ENCODE data around the gene DSP. TPM values are rescaled to one million over a fixed set of nuclear protein-coding genes. Genes with fewer than 3 reads are reported as not detected.

The DSP gene
- total and polyA plus RNA-seq, 4 donors, result 25.0 to 74.7 (median 34.1) TPM

GRCh38 chr6:7518877-7519276, 22.6 kb upstream of the DSP start:
- no peak overlapping the region for H3K4me3 ChIP-seq (ENCODE audit: low read depth in 1 of 3, low read length in 3 of 3)
- H3K9me3 ChIP-seq (ENCODE audit: control insufficient read depth in 4 of 4, low read length in 3 of 4), result no peaks in the 10 kb centered on the region
- no peak for DNase-seq (ENCODE audit: low spot score)
- H3K9ac ChIP-seq (ENCODE audit: low read depth in 1 of 2, low read length in 2 of 2), result no peak overlapping the region
- no peaks in the 10 kb centered on the region for H3K27me3 ChIP-seq (ENCODE audit: control insufficient read depth in 4 of 4, insufficient read depth in 4 of 4, low read length in 3 of 4)
- TF ChIP-seq NR2F2 (IDR thresholded peaks at IDR 0.05), result no peak
- TF ChIP-seq GABPA (IDR thresholded peaks at IDR 0.05 in 1 of 2, conservative IDR thresholded peaks at IDR 0.05 in 1 of 2), result no peak
- no peak for TF ChIP-seq HNF4G (IDR thresholded peaks at IDR 0.05)
- no peak for TF ChIP-seq SP1 (IDR thresholded peaks at IDR 0.05)
- no peak for TF ChIP-seq RXRA (IDR thresholded peaks at IDR 0.05)
- TF ChIP-seq MAX (IDR thresholded peaks at IDR 0.05), result no peak
- no peak for TF ChIP-seq ZBTB33 (IDR thresholded peaks at IDR 0.05)
- TF ChIP-seq TAF1 (conservative IDR thresholded peaks at IDR 0.05), result no peak
- no peak for TF ChIP-seq HNF4A (conservative IDR thresholded peaks at IDR 0.05)
- TF ChIP-seq ATF3 (IDR thresholded peaks at IDR 0.05), result no peak
- TF ChIP-seq FOXA1 (IDR thresholded peaks at IDR 0.05), result no peak
- WGBS, result 89% methylated on average over 8 of the region's 8 CpGs
- no peaks in the 10 kb centered on the region for H3K36me3 ChIP-seq (ENCODE audit: control insufficient read depth in 4 of 4, insufficient read depth in 3 of 4, low read depth in 1 of 4, low read length in 3 of 4)
- H3K4me1 ChIP-seq (ENCODE audit: control insufficient read depth in 4 of 4, insufficient read depth in 4 of 4, low read length in 3 of 4), result no peaks in the 10 kb centered on the region
- H3K27ac ChIP-seq (ENCODE audit: low read depth in 1 of 2, low read length in 2 of 2), result no peak overlapping the region

- Histone ChIP-seq H3K27ac (ENCODE audit: low read depth in 1 of 2, low read length in 2 of 2) (no peak overlapping the region), H3K36me3 (ENCODE audit: control insufficient read depth in 4 of 4, insufficient read depth in 3 of 4, low read depth in 1 of 4, low read length in 3 of 4) (no peaks in the 10 kb centered on the region), H3K27me3 (ENCODE audit: control insufficient read depth in 4 of 4, insufficient read depth in 4 of 4, low read length in 3 of 4) (no peaks in the 10 kb centered on the region), H3K4me3 (ENCODE audit: low read depth in 1 of 3, low read length in 3 of 3) (no peak overlapping the region), H3K4me1 (ENCODE audit: control insufficient read depth in 4 of 4, insufficient read depth in 4 of 4, low read length in 3 of 4) (no peaks in the 10 kb centered on the region), H3K9me3 (ENCODE audit: control insufficient read depth in 4 of 4, low read length in 3 of 4) (no peaks in the 10 kb centered on the region), H3K9ac (ENCODE audit: low read depth in 1 of 2, low read length in 2 of 2) (no peak overlapping the region)
- TF ChIP-seq CTCF (IDR thresholded peaks at IDR 0.05; ENCODE audit: low read depth, low read length, missing input control), result no peak
- TF ChIP-seq HNF4G (IDR thresholded peaks at IDR 0.05), result no peak
- no peak for DNase-seq (ENCODE audit: low spot score)
These were observed 18.6 kb upstream of the DSP start for GRCh38 chr6:7522873-7523272.

GRCh38 chr6:7523922-7524321, 17.5 kb upstream of the DSP start:
- H3K27me3 ChIP-seq (ENCODE audit: control insufficient read depth in 4 of 4, insufficient read depth in 4 of 4, low read length in 3 of 4), result no peaks in the 10 kb centered on the region
- H3K9me3 ChIP-seq (ENCODE audit: control insufficient read depth in 4 of 4, low read length in 3 of 4), result no peaks in the 10 kb centered on the region
- no peaks in the 10 kb centered on the region for H3K4me1 ChIP-seq (ENCODE audit: control insufficient read depth in 4 of 4, insufficient read depth in 4 of 4, low read length in 3 of 4)
- no peaks in the 10 kb centered on the region for H3K36me3 ChIP-seq (ENCODE audit: control insufficient read depth in 4 of 4, insufficient read depth in 3 of 4, low read depth in 1 of 4, low read length in 3 of 4)
- no peak overlapping the region for H3K27ac ChIP-seq (ENCODE audit: low read depth in 1 of 2, low read length in 2 of 2)
- no peak for DNase-seq (ENCODE audit: low spot score)
- WGBS, result 44% methylated on average over 2 of the region's 2 CpGs
- H3K4me3 ChIP-seq (ENCODE audit: low read depth in 1 of 3, low read length in 3 of 3), result no peak overlapping the region
- H3K9ac ChIP-seq (ENCODE audit: low read depth in 1 of 2, low read length in 2 of 2), result no peak overlapping the region
- TF ChIP-seq JUND (IDR thresholded peaks at IDR 0.05), result no peak
- TF ChIP-seq HNF4G (IDR thresholded peaks at IDR 0.05), result no peak
- no peak for TF ChIP-seq GABPA (IDR thresholded peaks at IDR 0.05 in 1 of 2, conservative IDR thresholded peaks at IDR 0.05 in 1 of 2)
- TF ChIP-seq SP1 (IDR thresholded peaks at IDR 0.05), result no peak
- no peak for TF ChIP-seq TAF1 (conservative IDR thresholded peaks at IDR 0.05)
- no peak for TF ChIP-seq REST (IDR thresholded peaks at IDR 0.05)
- TF ChIP-seq NR2F2 (IDR thresholded peaks at IDR 0.05), result no peak
- TF ChIP-seq CTCF (IDR thresholded peaks at IDR 0.05; ENCODE audit: low read depth, low read length, missing input control), result no peak
- no peak for TF ChIP-seq HNF4A (conservative IDR thresholded peaks at IDR 0.05)
- TF ChIP-seq MAX (IDR thresholded peaks at IDR 0.05), result no peak
- no peak for TF ChIP-seq FOXA2 (IDR thresholded peaks at IDR 0.05)
- TF ChIP-seq RAD21 (IDR thresholded peaks at IDR 0.05), result no peak
- TF ChIP-seq EGR1 (IDR thresholded peaks at IDR 0.05; ENCODE audit: low read depth in 2 of 2), result no peak
- no peak for TF ChIP-seq RXRA (IDR thresholded peaks at IDR 0.05)
- no peak for TF ChIP-seq ATF3 (IDR thresholded peaks at IDR 0.05)

Data from liver (tissue), 9 donors.